ENCODE results near the gene ACOT7.

GRCh38 chr1:6287029-6287428 lies 106.5 kb downstream of the ACOT7 start:
- TF ChIP-seq, protein P1, sequence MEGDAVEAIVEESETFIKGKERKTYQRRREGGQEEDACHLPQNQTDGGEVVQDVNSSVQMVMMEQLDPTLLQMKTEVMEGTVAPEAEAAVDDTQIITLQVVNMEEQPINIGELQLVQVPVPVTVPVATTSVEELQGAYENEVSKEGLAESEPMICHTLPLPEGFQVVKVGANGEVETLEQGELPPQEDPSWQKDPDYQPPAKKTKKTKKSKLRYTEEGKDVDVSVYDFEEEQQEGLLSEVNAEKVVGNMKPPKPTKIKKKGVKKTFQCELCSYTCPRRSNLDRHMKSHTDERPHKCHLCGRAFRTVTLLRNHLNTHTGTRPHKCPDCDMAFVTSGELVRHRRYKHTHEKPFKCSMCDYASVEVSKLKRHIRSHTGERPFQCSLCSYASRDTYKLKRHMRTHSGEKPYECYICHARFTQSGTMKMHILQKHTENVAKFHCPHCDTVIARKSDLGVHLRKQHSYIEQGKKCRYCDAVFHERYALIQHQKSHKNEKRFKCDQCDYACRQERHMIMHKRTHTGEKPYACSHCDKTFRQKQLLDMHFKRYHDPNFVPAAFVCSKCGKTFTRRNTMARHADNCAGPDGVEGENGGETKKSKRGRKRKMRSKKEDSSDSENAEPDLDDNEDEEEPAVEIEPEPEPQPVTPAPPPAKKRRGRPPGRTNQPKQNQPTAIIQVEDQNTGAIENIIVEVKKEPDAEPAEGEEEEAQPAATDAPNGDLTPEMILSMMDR (IDR thresholded peaks at IDR 0.05), result no peak
- no peak for TF ChIP-seq POLR2AphosphoS5 (IDR thresholded peaks at IDR 0.05)

Measured in prostate gland (tissue), 2 donors.